K562 (cell line): ENCODE results near the gene WDR1. TPM values are rescaled to one million over a fixed set of nuclear protein-coding genes. Genes with fewer than 3 reads are reported as not detected.

Source experiments
- ATAC-seq: fragments of 200-7000 bp; cut with Tn5 transposase; 3 replicates; pipeline ENCODE4 v1.9.1; 2020; ENCODE audit warnings: moderate library complexity
- BruUV-seq: library from RNA; stranded (reverse); fragments of 400-500 nt; replicated peaks from 2 replicates; lab custom pipeline; 2021; lab: Mats Ljungman, UMichigan
- CTCF ChIA-PET: fragments of 300-600 bp; formaldehyde crosslinking; extraction: SDS; loops from one replicate; lab custom pipeline; 2021; ENCODE audit warnings: low intra/inter-chr PET ratio; lab: Yijun Ruan, JAX
- POLR2A ChIA-PET: fragments of 300-600, 350-650 bp; sonication (Branson Sonifier 250); formaldehyde crosslinking; extraction: SDS; loops from one replicate; lab custom pipeline; 2021; ENCODE audit warnings: antibody characterized with exemption, inconsistent platforms; lab: Yijun Ruan, JAX
- DNase-seq, 4 experiments: peaks; one replicate each; pipeline versions ENCODE4 v3.0.0 to v3.0.0-alpha.2; 2011 to 2018; ENCODE audit warnings: low spot score in 3 of 4, mixed read lengths in 3 of 4; ENCODE audit errors: extremely low read depth in 1 of 4
- FAIRE-seq: peaks from 2 replicates; lab custom pipeline; 2011; peaks lifted over from hg19 to GRCh38; lab: Jason Lieb, UNC
- H2AFZ ChIP-seq: 2 replicates; pipeline ENCODE4 v1.6.0; 2011; ENCODE audit warnings: low read depth, low read length, control low read depth, inconsistent platforms
- H3K27ac ChIP-seq: fragments of 200-600 bp; 3 replicates; pipeline ENCODE4 v1.8.0; 2011; ENCODE audit warnings: low read depth, mild to moderate bottlenecking, control low read depth, inconsistent platforms, low read length, moderate library complexity, mixed read lengths; ENCODE audit errors: extremely low read depth
- H3K27me3 ChIP-seq, 2 experiments: fragments of 300-600 bp in 1 of 2; 2 replicates in 1 of 2; 3 replicates in 1 of 2; pipeline versions ENCODE4 v1.6.0 to v1.8.0; 2011; ENCODE audit warnings: inconsistent platforms in 2 of 2, low read length in 2 of 2, mild to moderate bottlenecking in 1 of 2, mixed read lengths in 1 of 2, moderate library complexity in 1 of 2; ENCODE audit not compliant: control insufficient read depth in 2 of 2, insufficient read depth in 2 of 2
- H3K36me3 ChIP-seq: fragments of 300-600 bp; 3 replicates; pipeline ENCODE4 v1.8.0; 2011; ENCODE audit warnings: mild to moderate bottlenecking, low read length, inconsistent platforms; ENCODE audit not compliant: control insufficient read depth, insufficient read depth
- H3K4me1 ChIP-seq, 2 experiments: fragments of 200-600 bp in 1 of 2; replicated peaks in 1 of 2; 2 replicates in 1 of 2; 3 replicates in 1 of 2; pipeline versions ENCODE4 v1.5.1 to v1.8.0; 2011; ENCODE audit warnings: inconsistent platforms in 2 of 2, low read length in 2 of 2, mild to moderate bottlenecking in 1 of 2, mixed read lengths in 1 of 2, moderate library complexity in 1 of 2; ENCODE audit not compliant: control insufficient read depth in 2 of 2, insufficient read depth in 2 of 2
- H3K4me2 ChIP-seq: 2 replicates; pipeline ENCODE4 v1.6.1; 2011; ENCODE audit warnings: low read length, control low read depth, inconsistent platforms, mixed read lengths; ENCODE audit not compliant: insufficient read depth
- H3K4me3 ChIP-seq: fragments of 200-600 bp; sonication (generic), shearing (Covaris generic); 2 replicates; pipeline ENCODE4 v1.5.1; 2016; ENCODE audit warnings: control low read depth, inconsistent platforms
- H3K79me2 ChIP-seq: fragments of 200-600 bp; 3 replicates; pipeline ENCODE4 v1.8.0; 2011; ENCODE audit warnings: low read length, inconsistent platforms; ENCODE audit not compliant: control insufficient read depth, insufficient read depth
- H3K9ac ChIP-seq, 2 experiments: 2 replicates each; pipeline versions ENCODE4 v1.6.0 to v1.6.1; 2011; ENCODE audit warnings: low read depth in 2 of 2, low read length in 2 of 2, control low read depth in 1 of 2, inconsistent platforms in 1 of 2, mild to moderate bottlenecking in 1 of 2, mixed read lengths in 1 of 2; ENCODE audit not compliant: insufficient read depth in 1 of 2
- H3K9me1 ChIP-seq: one replicate; pipeline ENCODE4 v1.6.0; 2011; ENCODE audit warnings: inconsistent platforms, mild to moderate bottlenecking, low read length, moderate library complexity; ENCODE audit not compliant: control insufficient read depth, insufficient read depth
- H3K9me3 ChIP-seq: replicated peaks from 2 replicates; pipeline ENCODE4 v1.5.1; 2011; ENCODE audit warnings: low read depth, low read length, inconsistent platforms; ENCODE audit not compliant: control insufficient read depth, insufficient read depth
- H4K20me1 ChIP-seq: replicated peaks from 2 replicates; pipeline ENCODE4 v1.6.1; 2011; ENCODE audit warnings: low read length, inconsistent platforms, mixed read lengths; ENCODE audit not compliant: control insufficient read depth, insufficient read depth
- CREB3 ChIP-seq: fragments of 450-650 bp; conservative IDR thresholded peaks from 2 replicates; pipeline ENCODE4 v1.6.1; 2016; ENCODE audit warnings: missing genetic modification characterization, low read depth, mild to moderate bottlenecking, missing compliant biosample characterization, moderate library complexity
- FOXP4 ChIP-seq: sonication (generic); formaldehyde crosslinking; IDR thresholded peaks from 2 replicates; pipeline ENCODE4 v1.8.0; 2022; ENCODE audit warnings: mild to moderate bottlenecking, missing genetic modification reagents, borderline replicate concordance
- POLR2AphosphoS5 ChIP-seq: IDR thresholded peaks from 2 replicates; pipeline ENCODE4 v1.6.1; 2011; ENCODE audit warnings: mild to moderate bottlenecking, low read depth, low read length, moderate library complexity; ENCODE audit not compliant: control insufficient read depth, insufficient read depth
- WGBS: fragments of 100-300 bp; shearing (Covaris generic); methylation state at CpG from one replicate; pipeline ENCODE4 v1.1.6; 2016; ENCODE audit warnings: low coverage, mixed read lengths; ENCODE audit not compliant: insufficient coverage; ENCODE audit errors: missing lambda C conversion rate; 5-methylcytosine and 5-hydroxymethylcytosine counted together
- in situ Hi-C: fragments of 300-500 bp; cut with MboI; formaldehyde crosslinking; loops from 4 replicates; pipeline ENCODE4 v1.15.0; 2018; ENCODE audit warnings: inconsistent platforms, mixed read lengths
- intact Hi-C: fragments of 100-400 bp; cut with micrococcal nuclease; formaldehyde crosslinking; loops from 2 replicates; pipeline ENCODE4 v1.14.2; 2022
- polyA plus RNA-seq, 8 experiments: library from polyadenylated mRNA; depleted of rRNA in 4 of 8; stranded (reverse) in 5 of 8; unstranded in 3 of 8; fragments of >200 nt; fragmentation: Nextera tagmentation in 2 of 8; fragmentation: Illumina TruSeq in 1 of 8; extraction: Ambion mirVana in 2 of 8; extraction: Trizol in 1 of 8; gene quantifications; 2 replicates each; pipeline versions ENCODE4 v1.2.1 to v1.2.3, GENCODE V29; 2011 to 2014; ENCODE audit warnings: inconsistent platforms in 1 of 8, missing spikeins in 1 of 8
- total RNA-seq, 7 experiments: library from RNA; depleted of rRNA in 6 of 7; stranded (reverse); fragments of >200 nt in 6 of 7; fragmentation: Illumina TruSeq in 2 of 7; extraction: Trizol in 2 of 7; gene quantifications; 2 replicates each; pipeline versions ENCODE4 v1.2.1 to v1.2.3, GENCODE V29; 2011 to 2021; ENCODE audit warnings: low replicate concordance in 1 of 7

WDR1 gene
- total and polyA plus RNA-seq, 9 of the 15 experiments (the other 6 are each of a cell fraction or from before 2014, with no cell fraction given): 16.1 to 213 (median 125) TPM

GRCh38 chr4:10083861-10084641, 32.5 kb downstream of the WDR1 start:
- Histone ChIP-seq H3K79me2 (no peaks in the 10 kb centered on the region), H3K36me3 (peaks cover 99% of the 10 kb centered on the region; the same call in 2 of the 3 replicates), H3K27me3 (no peaks in the 10 kb centered on the region), H3K9me1 (peaks cover 4% of the 10 kb centered on the region), H3K9ac (no peak overlapping the region), H3K4me2 (no peak overlapping the region), H4K20me1 (peaks cover 3% of the 10 kb centered on the region; the same call in 1 of the 2 replicates), H3K9me3 (no peaks in the 10 kb centered on the region), H3K4me1 (no peaks in the 10 kb centered on the region), H2AFZ (no peak overlapping the region), H3K27ac (no peak overlapping the region), H3K4me3 (no peak overlapping the region)
- ATAC-seq (no peak), FAIRE-seq (no peak), DNase-seq (no peak)
- intact Hi-C loops (no loop called here), in situ Hi-C loops (no loop called here)
- TF ChIP-seq CREB3: no peak
- 0 out of 2 replicates have a peak, but pooled peaks have one; percentile 2 for TF ChIP-seq POLR2AphosphoS5
- no peak for TF ChIP-seq FOXP4
- BruUV-seq: no TSS peak
- 92% methylated on average over 23 of the region's 23 CpGs for WGBS
- ChIA-PET CTCF (no interaction called here), POLR2A (interaction anchor here (0.5 to 1.4 kb wide), 3 partner anchors 23 to 36 kb away, joined by 3 to 5 read pairs (median 4); no protein-coding TSS in a partner anchor)
